ENCODE measurements around the gene PIK3IP1. TPM values are rescaled to one million over a fixed set of nuclear protein-coding genes. Genes with fewer than 3 reads are reported as not detected.
A peak's percentile ranks its signal among the peaks of the same experiment; 100 is the strongest.

The PIK3IP1 gene
- total and polyA plus RNA-seq, 2 of the 8 experiments (the other 6 are each of a cell fraction or from before 2014, with no cell fraction given) = 1.00 to 1.3 TPM

GRCh38 chr22:31290494-31291471 lies 1.5 kb downstream of the PIK3IP1 start (continued):
- TF ChIP-seq CTCF (IDR thresholded peaks at IDR 0.05; ENCODE audit: control extremely low read depth in 1 of 3, insufficient read depth in 1 of 3, low read depth in 1 of 3, low read length in 3 of 3) (no peak), ATF2 (IDR thresholded peaks at IDR 0.05; ENCODE audit: low read length) (0 out of 2 replicates have a peak, but pooled peaks have one; percentile 43), EZH2 (IDR thresholded peaks at IDR 0.05; ENCODE audit: low read depth, low read length, severe bottlenecking) (peak; percentile 59), YY1 (IDR thresholded peaks at IDR 0.05; ENCODE audit: low read depth, low read length) (no peak), GTF2F1 (IDR thresholded peaks at IDR 0.05; ENCODE audit: borderline replicate concordance, low read depth, low read length) (no peak), NRF1 (IDR thresholded peaks at IDR 0.05; ENCODE audit: low read depth, low read length) (no peak), E2F6 (IDR thresholded peaks at IDR 0.05) (peak; percentile 97), ASH2L (IDR thresholded peaks at IDR 0.05; ENCODE audit: low read length) (peak; percentile 49), TAF1 (IDR thresholded peaks at IDR 0.05; ENCODE audit: low read depth, low read length) (peak; percentile 65; the same call in 1 of the 2 replicates), PHF8 (conservative IDR thresholded peaks at IDR 0.05; ENCODE audit: low read depth, low read length) (peak; percentile 54; the same call in 1 of the 2 replicates), CBX5 (IDR thresholded peaks at IDR 0.05; ENCODE audit: low read depth, low read length) (no peak), BRCA1 (IDR thresholded peaks at IDR 0.05; ENCODE audit: low read depth, low read length) (no peak), CEBPB (IDR thresholded peaks at IDR 0.05; ENCODE audit: low read depth, low read length) (no peak), RNF2 (IDR thresholded peaks at IDR 0.05; ENCODE audit: borderline replicate concordance, low read depth, low read length, missing control alignments, poor library complexity, severe bottlenecking) (no peak), CBX8 (IDR thresholded peaks at IDR 0.05; ENCODE audit: borderline replicate concordance, low read depth, low read length) (no peak), KDM4A (IDR thresholded peaks at IDR 0.05; ENCODE audit: low read depth, low read length, severe bottlenecking) (peak; percentile 92), SP2 (IDR thresholded peaks at IDR 0.05; ENCODE audit: low read length) (no peak), HDAC6 (IDR thresholded peaks at IDR 0.05; ENCODE audit: low read depth, low read length) (no peak)
